OCI-LY1 (cell line): ENCODE measurements around the gene FAAP100.

Experiments
- H2AFZ ChIP-seq: fragments of 200-600 bp; sonication (generic), shearing (Covaris generic); 2 replicates; pipeline ENCODE4 v1.6.0; 2014; ENCODE audit warnings: antibody characterized with exemption, mild to moderate bottlenecking, low read length
- H3F3A ChIP-seq: fragments of 200-600 bp; sonication (generic), shearing (Covaris generic); 2 replicates; pipeline ENCODE4 v1.6.0; 2014; ENCODE audit warnings: mild to moderate bottlenecking, antibody characterized with exemption, low read length, moderate library complexity; ENCODE audit not compliant: insufficient read depth
- H3K27ac ChIP-seq: fragments of 200-600 bp; sonication (generic); 2 replicates; pipeline ENCODE4 v1.5.1; 2014; ENCODE audit warnings: low read length, mixed run types, mild to moderate bottlenecking, low read depth; ENCODE audit not compliant: poor library complexity, severe bottlenecking
- H3K27me3 ChIP-seq: fragments of 200-600 bp; sonication (generic); 2 replicates; pipeline ENCODE4 v1.6.0; 2014; ENCODE audit warnings: antibody characterized with exemption, mild to moderate bottlenecking, low read length, moderate library complexity; ENCODE audit not compliant: insufficient read depth
- H3K36me3 ChIP-seq: fragments of 200-600 bp; sonication (generic); 2 replicates; pipeline ENCODE4 v1.6.1; 2014; ENCODE audit warnings: mild to moderate bottlenecking, antibody characterized with exemption, low read length, moderate library complexity, mixed read lengths; ENCODE audit not compliant: insufficient read depth
- H3K4me1 ChIP-seq: fragments of 200-600 bp; sonication (generic); 2 replicates; pipeline ENCODE4 v1.5.1; 2014; ENCODE audit warnings: mild to moderate bottlenecking, low read length, moderate library complexity; ENCODE audit not compliant: insufficient read depth, severe bottlenecking
- H3K4me2 ChIP-seq: fragments of 200-600 bp; sonication (generic), shearing (Covaris generic); 2 replicates; pipeline ENCODE4 v1.6.1; 2014; ENCODE audit warnings: low read length
- H3K4me3 ChIP-seq: fragments of 200-600 bp; sonication (generic); 2 replicates; pipeline ENCODE4 v1.5.1; 2014; ENCODE audit warnings: low read length, low read depth, mild to moderate bottlenecking, mixed read lengths; ENCODE audit not compliant: poor library complexity, severe bottlenecking
- H3K79me2 ChIP-seq: fragments of 200-600 bp; shearing (Covaris generic); 2 replicates; pipeline ENCODE4 v1.6.1; 2016; ENCODE audit warnings: mixed run types, low read length, mixed read lengths; ENCODE audit not compliant: insufficient read depth
- H3K9ac ChIP-seq: fragments of 200-600 bp; sonication (generic), shearing (Covaris generic); 2 replicates; pipeline ENCODE4 v1.6.1; 2014; ENCODE audit warnings: mild to moderate bottlenecking, low read length, mixed read lengths
- H3K9me2 ChIP-seq: fragments of 200-600 bp; sonication (generic), shearing (Covaris generic); 2 replicates; pipeline ENCODE4 v1.6.1; 2014; ENCODE audit warnings: low read depth, mild to moderate bottlenecking, low read length, mixed read lengths
- H3K9me3 ChIP-seq: fragments of 200-600 bp; shearing (Covaris generic); 2 replicates; pipeline ENCODE4 v1.6.1; 2014; ENCODE audit warnings: low read length, mixed read lengths
- H4K20me1 ChIP-seq: fragments of 200-600 bp; sonication (generic), shearing (Covaris generic); 2 replicates; pipeline ENCODE4 v1.6.0; 2016; ENCODE audit warnings: mild to moderate bottlenecking, low read length; ENCODE audit not compliant: insufficient read depth
- CTCF ChIP-seq: fragments of 200-600 bp; sonication (generic), shearing (Covaris generic); IDR thresholded peaks from 2 replicates; pipeline ENCODE4 v1.5.1; 2017; ENCODE audit warnings: mild to moderate bottlenecking, antibody characterized with exemption, low read length, moderate library complexity, mixed read lengths
- EZH2 ChIP-seq: fragments of 200-600 bp; sonication (generic), shearing (Covaris generic); IDR thresholded peaks from 2 replicates; pipeline ENCODE4 v1.8.0; 2017; ENCODE audit warnings: borderline replicate concordance, mixed run types, mild to moderate bottlenecking, antibody characterized with exemption, low read length, moderate library complexity, mixed read lengths

The FAAP100 gene

GRCh38 chr17:81593105-81593871 is 41.1 kb upstream of the FAAP100 start:
- H2AFZ ChIP-seq: no peak overlapping the region
- H3K27me3 ChIP-seq: no peaks in the 10 kb centered on the region
- peaks cover 90% of the 10 kb centered on the region for H3K36me3 ChIP-seq
- H3K4me3 ChIP-seq: no peak overlapping the region
- H3K4me2 ChIP-seq: no peak overlapping the region
- no peaks in the 10 kb centered on the region for H3K9me3 ChIP-seq
- H3K27ac ChIP-seq: no peak overlapping the region
- no peaks in the 10 kb centered on the region for H3F3A ChIP-seq
- H3K4me1 ChIP-seq: peaks cover 3% of the 10 kb centered on the region
- no peaks in the 10 kb centered on the region for H3K9me2 ChIP-seq
- H4K20me1 ChIP-seq: no peaks in the 10 kb centered on the region
- no peak overlapping the region for H3K9ac ChIP-seq
- TF ChIP-seq EZH2 (no peak), CTCF (no peak)
- no peaks in the 10 kb centered on the region for H3K79me2 ChIP-seq

- H2AFZ ChIP-seq: no peak overlapping the region
- H3F3A ChIP-seq: no peaks in the 10 kb centered on the region
- TF ChIP-seq EZH2 (no peak), CTCF (no peak)
- H3K79me2 ChIP-seq: no peaks in the 10 kb centered on the region
- H3K27ac ChIP-seq: no peak overlapping the region
- H3K9me3 ChIP-seq: no peaks in the 10 kb centered on the region
- H4K20me1 ChIP-seq: no peaks in the 10 kb centered on the region
- no peaks in the 10 kb centered on the region for H3K27me3 ChIP-seq
- no peak overlapping the region for H3K4me3 ChIP-seq
- peaks cover 91% of the 10 kb centered on the region for H3K36me3 ChIP-seq
- H3K4me2 ChIP-seq: no peak overlapping the region
- no peak overlapping the region for H3K9ac ChIP-seq
- no peaks in the 10 kb centered on the region for H3K9me2 ChIP-seq
- no peaks in the 10 kb centered on the region for H3K4me1 ChIP-seq
These were observed 39.8 kb upstream of the FAAP100 start for GRCh38 chr17:81591971-81592370.

GRCh38 chr17:81590121-81590520 is 38.0 kb upstream of the FAAP100 start:
- H2AFZ ChIP-seq: no peak overlapping the region
- no peak for TF ChIP-seq EZH2
- no peak for TF ChIP-seq CTCF
- peaks cover 93% of the 10 kb centered on the region for H3K36me3 ChIP-seq
- H3K4me2 ChIP-seq: no peak overlapping the region
- H3K4me3 ChIP-seq: no peak overlapping the region
- H4K20me1 ChIP-seq: no peaks in the 10 kb centered on the region
- no peaks in the 10 kb centered on the region for H3K9me3 ChIP-seq
- H3F3A ChIP-seq: no peaks in the 10 kb centered on the region
- H3K9ac ChIP-seq: no peak overlapping the region
- no peaks in the 10 kb centered on the region for H3K4me1 ChIP-seq
- no peaks in the 10 kb centered on the region for H3K27me3 ChIP-seq
- H3K27ac ChIP-seq: no peak overlapping the region
- no peaks in the 10 kb centered on the region for H3K79me2 ChIP-seq
- H3K9me2 ChIP-seq: no peaks in the 10 kb centered on the region
